Muscle of arm (tissue), 14 donors: ENCODE measurements around the gene ZC3HAV1L. TPM values are rescaled to one million over a fixed set of nuclear protein-coding genes. Genes with fewer than 3 reads are reported as not detected.
A peak's percentile ranks its signal among the peaks of the same experiment; 100 is the strongest.
"Not testable (repeated sequence)": the region's sequence is repeated elsewhere in the genome, so short reads cannot be mapped to it uniquely, and the experiment has no call there.

ENCODE experiments used
- DNase-seq: peaks from one replicate; pipeline ENCODE4 v3.0.0-alpha.2; 2013
- long read RNA-seq, 11 donors: transcript quantifications; one replicate each; lab custom pipeline, GENCODE V29; 2026
- polyA plus RNA-seq, 12 donors: library from polyadenylated mRNA; unstranded; fragments of 120-200 nt; gene quantifications; one replicate each; pipeline ENCODE4 v1.2.1, GENCODE V29; 2013; ENCODE audit not compliant: insufficient read length in 12 of 12

The ZC3HAV1L gene, protein sequence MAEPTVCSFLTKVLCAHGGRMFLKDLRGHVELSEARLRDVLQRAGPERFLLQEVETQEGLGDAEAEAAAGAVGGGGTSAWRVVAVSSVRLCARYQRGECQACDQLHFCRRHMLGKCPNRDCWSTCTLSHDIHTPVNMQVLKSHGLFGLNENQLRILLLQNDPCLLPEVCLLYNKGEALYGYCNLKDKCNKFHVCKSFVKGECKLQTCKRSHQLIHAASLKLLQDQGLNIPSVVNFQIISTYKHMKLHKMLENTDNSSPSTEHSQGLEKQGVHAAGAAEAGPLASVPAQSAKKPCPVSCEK
- 10 to 100 TPM in 11 of 12 donors, not detected in 1; 12.4 to 23.8 (median 17.2) TPM for polyA plus RNA-seq
- long read RNA-seq, donor 1, partial matches to known transcripts = 0 of 10 reads
- long read RNA-seq, donor 1, other reads (novel, unspliced or antisense) = 10 of 10 reads
- long read RNA-seq, donor 2, partial matches to known transcripts = 8 of 25 reads
- long read RNA-seq, donor 2, other reads (novel, unspliced or antisense) = 17 of 25 reads
- long read RNA-seq, donor 3, partial matches to known transcripts = 0 of 1 reads
- long read RNA-seq, donor 3, other reads (novel, unspliced or antisense) = 0 of 1 reads
- long read RNA-seq, donor 4 = 0 reads
- long read RNA-seq, donor 5, partial matches to known transcripts = 15 of 22 reads
- long read RNA-seq, donor 5, other reads (novel, unspliced or antisense) = 5 of 22 reads
- long read RNA-seq, donor 6, partial matches to known transcripts = 11 of 11 reads
- long read RNA-seq, donor 6, other reads (novel, unspliced or antisense) = 0 of 11 reads
- long read RNA-seq, donor 7, partial matches to known transcripts = 5 of 6 reads
- long read RNA-seq, donor 7, other reads (novel, unspliced or antisense) = 0 of 6 reads
- long read RNA-seq, donor 8, partial matches to known transcripts = 9 of 10 reads
- long read RNA-seq, donor 8, other reads (novel, unspliced or antisense) = 0 of 10 reads
- long read RNA-seq, donor 9, partial matches to known transcripts = 5 of 5 reads
- long read RNA-seq, donor 9, other reads (novel, unspliced or antisense) = 0 of 5 reads
- long read RNA-seq, donor 10, partial matches to known transcripts = 5 of 5 reads
- long read RNA-seq, donor 10, other reads (novel, unspliced or antisense) = 0 of 5 reads
- long read RNA-seq, donor 11, partial matches to known transcripts = 6 of 6 reads
- long read RNA-seq, donor 11, other reads (novel, unspliced or antisense) = 0 of 6 reads

DNA sequence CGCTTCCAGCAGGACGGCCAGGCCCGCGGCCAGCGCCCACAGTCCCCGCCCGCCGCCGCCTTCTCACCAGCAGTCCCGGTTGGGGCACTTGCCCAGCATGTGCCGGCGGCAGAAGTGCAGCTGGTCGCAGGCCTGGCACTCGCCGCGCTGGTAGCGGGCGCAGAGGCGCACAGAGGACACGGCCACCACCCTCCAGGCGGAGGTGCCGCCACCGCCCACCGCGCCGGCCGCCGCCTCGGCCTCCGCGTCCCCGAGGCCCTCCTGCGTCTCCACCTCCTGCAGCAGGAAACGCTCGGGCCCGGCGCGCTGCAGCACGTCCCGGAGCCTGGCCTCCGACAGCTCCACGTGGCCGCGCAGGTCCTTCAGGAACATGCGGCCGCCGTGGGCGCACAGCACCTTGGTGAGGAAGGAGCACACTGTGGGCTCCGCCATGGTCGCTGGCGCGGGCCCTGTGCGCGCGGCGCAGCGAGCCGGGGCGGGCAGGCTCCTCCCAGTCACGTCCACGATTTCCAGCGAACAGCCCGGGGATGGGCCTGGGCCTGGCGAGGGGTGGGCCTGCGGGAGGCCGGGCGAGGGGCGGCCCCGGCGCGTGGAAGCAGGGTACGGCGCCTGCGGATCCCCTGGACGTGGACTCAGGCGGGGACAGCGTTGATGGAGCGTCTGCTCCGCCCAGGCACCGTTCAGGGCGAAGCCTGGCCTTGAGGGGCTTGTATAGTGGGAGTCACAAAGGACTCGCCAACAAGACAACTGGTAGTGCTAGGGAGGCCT, at the start of gene ZC3HAV1L:
Gene ZC3HAV1L, minus strand, starts transcription at position 457 of the 768 bp plus-strand sequence. Its CDS starts 25 bp downstream, at position 432.
- DNase-seq = peak; percentile 84

DNA sequence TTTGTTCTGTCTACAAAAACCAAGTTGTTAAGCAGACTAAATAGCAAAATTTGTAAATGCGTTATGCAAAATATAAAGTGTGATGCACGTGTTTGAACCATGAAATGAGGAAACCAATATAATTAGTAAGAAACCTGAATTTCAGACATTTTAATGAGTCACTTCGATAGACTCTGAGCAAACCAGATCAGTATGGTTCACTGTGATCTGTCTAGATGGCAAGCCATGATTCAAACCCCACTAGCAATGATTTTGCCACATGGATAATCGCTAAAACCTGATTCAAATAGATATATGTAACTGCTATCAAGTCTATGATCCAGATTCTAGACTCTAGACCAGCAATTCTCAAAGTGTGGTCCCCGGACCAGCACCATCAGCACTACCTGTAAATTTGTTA, 48.9 kb upstream of the ZC3HAV1L start:
- no peak for DNase-seq

DNA sequence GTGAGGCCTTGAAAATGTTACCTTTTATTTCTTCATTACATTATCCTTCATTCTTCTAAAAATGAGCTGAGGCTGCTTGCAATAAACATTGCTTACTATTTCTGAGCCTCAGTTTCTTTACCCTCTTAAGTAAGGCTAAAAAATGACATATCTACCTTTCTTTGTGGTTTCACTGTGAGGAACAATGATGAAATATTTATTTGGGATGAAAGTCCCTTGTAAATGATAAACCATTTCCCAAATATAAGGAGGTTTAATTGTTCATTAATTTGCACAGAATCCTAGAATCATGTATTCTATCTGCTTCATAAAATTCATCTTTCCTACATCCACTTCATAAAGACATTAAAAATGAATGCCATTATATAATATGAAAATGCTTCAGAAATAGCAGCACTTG, 45.7 kb upstream of the ZC3HAV1L start:
- no peak for DNase-seq

DNA sequence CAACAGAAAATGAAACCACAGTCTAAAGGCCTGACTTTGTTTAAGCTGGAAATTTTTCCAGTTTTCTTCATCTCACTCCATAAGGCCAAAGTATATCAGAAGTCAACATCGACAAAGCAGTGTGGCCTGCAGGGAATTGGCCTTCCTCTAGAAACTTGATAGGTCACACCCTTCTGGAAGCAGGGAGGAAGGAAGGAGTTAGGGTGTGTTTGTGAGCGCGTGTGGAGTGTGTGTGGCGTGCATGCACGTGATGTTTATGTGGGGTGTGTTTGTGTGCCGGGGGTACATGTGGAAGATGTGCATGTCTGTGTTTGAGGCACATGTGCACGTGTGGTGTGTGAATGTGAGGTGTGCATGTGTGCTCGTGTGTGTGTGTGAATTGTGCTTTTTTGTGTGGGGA, 45.1 kb upstream of the ZC3HAV1L start:
- no peak for DNase-seq

DNA sequence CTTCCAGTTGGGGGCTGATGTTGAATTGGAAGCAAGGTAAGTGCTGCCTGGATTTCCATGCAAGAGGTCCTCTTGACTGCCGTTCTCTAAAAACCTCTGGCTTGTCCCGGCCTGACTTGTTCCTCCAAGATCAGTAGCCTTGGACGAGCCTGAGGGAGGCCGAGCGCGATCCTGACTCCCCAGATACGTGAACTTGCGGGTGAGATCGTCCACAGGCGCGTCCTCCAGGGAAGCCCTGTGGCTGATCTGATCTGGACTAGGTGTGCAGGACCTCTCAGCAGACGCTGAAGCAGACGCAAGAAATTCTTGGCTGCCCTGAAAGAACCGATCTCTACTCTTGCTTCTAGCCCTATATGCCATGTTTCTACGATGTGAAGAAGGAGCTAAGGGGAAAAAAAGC, 44.0 kb upstream of the ZC3HAV1L start:
- no peak for DNase-seq

DNA sequence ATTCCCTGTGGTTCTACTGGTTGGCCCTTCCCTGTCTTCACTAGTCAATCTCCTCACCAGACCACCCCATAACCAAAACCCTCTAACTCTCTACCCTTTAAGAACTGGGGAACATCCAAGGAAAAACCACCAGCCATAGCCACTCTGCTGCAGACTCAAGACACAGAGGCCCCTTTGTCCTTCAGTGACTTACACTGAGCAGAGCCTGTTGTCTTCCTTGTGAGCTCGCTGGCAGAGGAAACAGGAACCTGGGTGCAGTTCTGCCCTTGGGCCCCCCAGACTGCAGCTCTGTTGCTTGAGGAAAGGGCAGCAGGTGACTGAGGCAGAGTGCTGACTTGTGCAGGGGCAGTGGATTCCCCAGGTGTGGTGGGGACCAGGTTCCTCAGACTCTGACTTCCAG, 43.1 kb upstream of the ZC3HAV1L start:
- DNase-seq = no peak

DNA sequence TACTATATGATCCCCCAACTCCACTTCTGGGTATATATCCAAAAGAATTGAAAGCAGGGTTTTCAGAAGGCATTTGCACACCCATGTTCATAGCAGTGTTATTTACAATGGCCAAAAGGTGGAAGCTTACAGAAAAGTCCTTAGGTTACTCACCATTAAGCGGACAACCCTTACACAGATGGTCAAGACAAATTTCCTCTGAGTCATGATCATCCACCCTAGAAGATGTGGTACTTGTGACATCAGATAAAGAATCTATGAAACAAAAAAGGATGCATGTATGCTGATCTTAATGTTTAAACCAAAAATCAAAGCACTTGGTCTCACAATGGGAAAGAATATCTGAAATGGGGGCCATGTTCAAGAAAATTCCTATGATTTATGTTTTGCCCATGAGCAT, 42.6 kb upstream of the ZC3HAV1L start:
- DNase-seq = no peak

DNA sequence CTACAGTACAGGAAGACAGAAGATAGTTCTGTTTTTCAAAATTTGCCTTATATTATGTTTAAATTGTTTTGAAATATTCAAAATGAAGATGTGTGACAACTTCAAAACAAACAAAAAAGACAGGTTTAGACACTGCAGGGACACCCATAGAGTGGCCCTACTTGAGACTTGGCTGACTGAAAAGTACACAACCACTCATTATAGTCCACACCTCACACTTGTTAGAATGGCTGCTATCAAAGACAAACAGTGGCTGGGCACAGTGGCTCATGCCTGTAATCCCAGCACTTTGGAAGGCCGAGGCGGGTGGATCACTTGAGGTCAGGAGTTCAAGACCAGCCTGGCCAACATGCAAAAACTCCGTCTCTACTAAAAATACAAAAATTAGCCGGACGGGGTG, 41.9 kb upstream of the ZC3HAV1L start:
- DNase-seq = not testable (repeated sequence)

DNA sequence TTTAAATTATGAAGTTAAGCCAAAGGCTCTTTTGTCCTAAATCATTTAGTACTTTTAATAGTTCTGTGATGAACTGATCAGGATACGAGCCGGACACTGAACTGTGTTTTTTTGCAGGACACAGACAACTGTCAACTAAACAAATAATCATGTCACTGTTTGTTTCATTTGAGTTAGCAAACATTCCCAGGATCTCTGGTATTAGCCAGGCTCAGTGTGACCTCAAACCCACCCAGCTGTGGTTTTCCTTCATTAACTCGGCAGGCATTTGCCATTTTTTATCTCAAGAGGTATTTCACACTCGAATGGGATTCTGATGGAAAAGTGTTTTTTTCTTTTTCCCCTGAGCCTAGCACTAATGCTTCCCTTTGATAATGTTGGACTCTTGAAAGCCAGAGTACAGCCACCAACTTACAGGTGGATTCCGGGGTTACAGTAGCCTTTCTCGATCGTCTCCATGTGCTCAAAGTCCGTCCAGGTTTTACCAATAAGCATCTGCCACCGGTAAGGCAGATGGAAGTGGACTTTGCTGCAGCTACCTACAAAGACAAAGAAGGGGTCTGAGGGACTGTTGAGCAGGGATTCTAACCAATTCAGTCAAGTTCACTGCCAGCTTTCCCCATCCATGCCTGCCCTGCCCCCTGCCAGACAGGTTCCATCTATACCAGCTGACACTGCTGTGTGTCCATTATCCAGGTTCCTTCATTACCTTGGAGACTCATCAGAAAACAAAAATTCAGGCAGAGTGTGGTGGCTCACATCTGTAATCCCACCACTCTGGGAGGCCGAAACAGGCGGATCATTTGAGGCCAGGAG, 40.2 kb upstream of the ZC3HAV1L start:
- no peak for DNase-seq

DNA sequence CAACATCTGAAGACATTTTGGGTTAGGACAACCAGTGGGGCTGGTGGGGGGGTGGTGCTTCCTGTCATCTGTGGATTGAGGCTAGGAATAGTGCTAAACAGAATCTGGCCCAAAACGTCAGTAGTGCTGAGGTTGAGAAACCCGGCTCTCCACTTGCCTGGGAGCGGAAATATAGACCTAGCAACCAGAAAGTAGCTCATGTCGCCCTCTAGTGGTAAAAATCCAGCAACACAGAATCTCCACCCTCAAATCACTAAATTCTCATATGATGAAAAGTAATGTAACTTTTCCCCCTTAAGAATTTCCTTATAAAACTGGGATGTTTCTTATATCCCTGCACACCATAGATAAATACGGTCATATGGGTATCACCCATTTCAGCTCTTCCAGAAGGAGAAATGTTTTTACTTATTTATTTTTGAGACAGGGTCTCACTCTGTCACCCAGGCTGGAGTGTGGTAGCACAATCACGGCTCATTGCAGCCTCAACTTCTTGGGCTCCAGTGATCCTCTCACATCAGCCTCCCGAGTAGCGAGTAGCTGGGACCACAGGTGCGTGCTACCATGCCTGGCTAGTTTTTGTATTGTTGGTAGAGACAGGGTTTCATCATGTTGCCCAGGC, 39.3 kb upstream of the ZC3HAV1L start:
- peak; percentile 87 for DNase-seq

DNA sequence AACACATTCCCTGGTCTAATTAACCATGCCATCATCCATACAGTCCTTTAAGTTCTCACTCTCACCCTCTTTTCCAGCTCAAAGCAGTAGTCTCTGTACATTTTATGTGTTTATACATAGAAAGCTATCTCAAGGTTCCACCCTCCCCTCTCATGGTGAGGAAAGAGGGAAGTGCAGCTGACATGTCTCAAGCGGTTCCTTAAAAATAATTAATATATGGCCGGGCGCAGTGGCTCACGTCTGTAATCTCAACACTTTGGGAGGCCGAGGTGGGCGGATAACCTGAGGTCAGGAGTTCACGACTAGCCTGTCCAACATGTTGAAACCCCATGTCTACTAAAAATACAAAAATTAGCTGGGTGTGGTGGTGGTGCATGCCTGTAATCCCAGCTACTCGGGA, 37.0 kb upstream of the ZC3HAV1L start:
- no peak for DNase-seq

DNA sequence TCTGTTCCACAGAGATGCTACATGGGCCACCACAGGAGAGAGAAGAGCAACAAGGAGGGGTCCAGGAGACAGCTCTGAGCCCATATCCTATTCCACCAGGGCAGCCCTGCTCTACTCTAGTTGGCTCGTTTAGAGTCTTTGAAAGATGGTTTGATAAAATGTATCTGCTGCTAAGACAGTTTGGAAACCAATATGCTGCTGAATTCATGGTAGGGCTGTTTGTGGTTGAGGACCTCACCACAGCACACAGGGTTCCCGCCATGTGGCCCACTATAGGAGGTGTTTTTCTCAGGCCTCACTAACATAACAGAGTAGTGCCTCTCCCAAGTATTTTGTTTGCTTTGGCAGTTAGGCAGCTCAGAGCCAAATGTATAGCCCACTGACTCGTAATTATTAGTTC, 35.8 kb upstream of the ZC3HAV1L start:
- DNase-seq = no peak

DNA sequence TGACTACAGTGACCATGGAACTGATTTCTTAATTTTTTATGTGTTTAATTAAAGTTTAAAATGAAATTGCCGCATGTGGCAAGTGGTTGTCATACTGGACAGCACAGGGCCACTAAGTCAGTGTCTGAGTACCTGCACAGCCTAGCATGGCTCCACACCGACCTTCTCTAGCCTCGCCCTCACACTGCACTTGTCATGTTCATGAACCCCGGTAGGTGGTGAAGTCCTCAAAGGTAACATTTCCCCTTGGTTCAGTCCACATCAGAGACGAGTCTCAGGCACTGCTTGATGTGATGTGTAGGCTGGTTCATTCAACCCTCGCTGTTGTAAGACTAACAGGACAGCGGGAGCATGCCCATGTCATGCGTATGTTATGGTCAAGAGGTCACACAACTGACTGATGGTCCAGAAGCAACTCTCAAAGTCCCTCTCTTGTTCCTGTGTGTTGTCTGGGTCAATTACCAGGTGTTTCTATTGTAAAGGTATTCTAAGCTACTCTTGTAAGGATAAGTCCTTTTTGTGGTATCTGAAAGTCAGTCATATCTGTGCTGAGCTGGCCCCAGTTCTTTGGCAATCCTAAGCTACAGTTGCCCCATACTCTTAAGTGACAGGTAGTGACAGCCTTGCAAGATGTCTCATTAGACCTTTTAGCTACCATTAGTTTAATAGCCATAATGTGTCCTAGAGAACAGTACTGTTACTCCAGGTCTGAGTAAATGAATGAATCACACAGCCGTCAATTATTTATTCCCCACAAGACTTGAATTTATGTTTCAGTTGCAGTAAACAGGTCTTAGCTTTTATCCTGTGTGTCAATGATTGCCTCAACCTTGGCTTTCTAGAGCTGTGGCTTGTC, 32.9 kb upstream of the ZC3HAV1L start:
- DNase-seq = no peak

DNA sequence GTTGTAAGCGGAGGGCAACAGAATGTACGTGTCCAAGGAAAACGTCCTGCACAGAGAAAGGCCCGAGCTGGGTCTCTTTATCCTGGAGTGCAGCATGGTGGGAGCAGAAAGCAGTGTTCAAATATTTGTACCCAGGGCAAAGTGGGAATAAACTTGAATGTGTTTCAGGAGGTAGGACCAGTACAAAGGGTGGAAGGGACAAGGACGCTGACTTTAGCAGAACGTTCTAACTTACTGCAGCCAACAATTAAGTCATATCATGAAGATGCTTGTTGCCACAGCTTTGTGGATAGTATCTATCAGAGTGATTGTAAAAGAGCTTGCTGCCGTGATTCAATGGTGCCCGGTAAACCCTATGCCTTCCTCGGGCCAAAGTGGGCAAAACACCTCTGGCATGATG, 30.5 kb upstream of the ZC3HAV1L start:
- no peak for DNase-seq

DNA sequence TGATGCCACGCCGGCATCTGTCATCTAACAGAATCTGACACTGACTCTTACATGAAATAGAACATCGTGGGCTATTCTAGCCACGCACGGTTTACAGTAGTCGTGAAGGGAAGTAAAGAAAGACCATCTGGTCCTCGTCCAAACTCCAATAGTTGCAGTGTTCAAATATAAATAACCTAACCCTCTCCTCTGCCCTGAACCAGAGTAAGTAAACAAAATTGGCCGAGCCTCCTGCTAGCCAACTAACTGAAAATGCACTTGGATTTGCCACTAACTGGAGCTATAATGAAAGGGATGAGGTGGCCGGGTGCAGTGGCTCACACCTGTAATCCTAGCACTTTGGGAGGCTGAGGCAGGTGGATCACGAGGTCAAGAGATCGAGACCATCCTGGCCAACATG, 29.5 kb upstream of the ZC3HAV1L start:
- no peak for DNase-seq

DNA sequence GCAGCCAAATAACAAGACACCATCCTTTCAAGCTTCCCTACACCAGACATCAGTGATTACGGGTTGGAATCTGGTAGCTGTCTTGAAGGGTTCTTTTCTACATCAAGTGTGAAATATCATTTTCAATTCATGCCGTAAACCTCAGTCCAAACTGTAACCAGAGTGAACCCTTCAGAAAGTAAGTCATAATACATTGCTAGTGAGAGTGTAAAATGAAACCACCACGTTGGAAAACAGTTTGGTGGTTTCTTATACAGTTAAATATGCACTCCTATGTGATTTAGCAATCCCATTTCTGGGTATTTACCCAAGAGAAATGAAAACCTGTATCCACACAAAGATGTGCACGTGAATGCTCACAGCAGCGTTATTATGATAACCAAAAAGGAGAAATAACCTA, 25.6 kb upstream of the ZC3HAV1L start:
- DNase-seq = no peak

DNA sequence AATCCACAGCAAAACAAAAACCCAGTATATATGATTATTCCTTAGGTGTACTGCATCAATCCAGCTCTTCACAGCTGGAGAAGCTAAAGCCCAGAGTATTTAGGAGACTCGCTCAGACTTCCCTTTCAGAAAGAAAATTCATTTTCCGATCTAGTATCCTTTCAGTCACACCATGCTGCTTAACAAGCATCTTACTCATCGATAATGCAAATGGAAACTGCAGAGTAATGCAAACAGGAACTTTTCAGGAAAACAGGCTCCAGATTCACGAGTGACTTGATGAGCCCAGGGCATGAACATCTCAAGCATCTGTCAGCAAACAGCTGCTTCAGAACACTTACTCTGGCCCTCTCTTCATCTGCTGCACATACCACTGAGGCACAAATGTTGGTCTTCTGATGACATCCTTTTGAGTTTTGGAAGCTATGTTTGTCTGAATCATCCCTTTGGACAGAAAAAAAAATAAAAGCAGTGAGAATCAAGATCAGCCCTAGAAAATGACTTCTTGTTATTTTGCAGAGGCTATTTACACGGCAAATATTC, 24.9 kb upstream of the ZC3HAV1L start:
- DNase-seq = no peak

DNA sequence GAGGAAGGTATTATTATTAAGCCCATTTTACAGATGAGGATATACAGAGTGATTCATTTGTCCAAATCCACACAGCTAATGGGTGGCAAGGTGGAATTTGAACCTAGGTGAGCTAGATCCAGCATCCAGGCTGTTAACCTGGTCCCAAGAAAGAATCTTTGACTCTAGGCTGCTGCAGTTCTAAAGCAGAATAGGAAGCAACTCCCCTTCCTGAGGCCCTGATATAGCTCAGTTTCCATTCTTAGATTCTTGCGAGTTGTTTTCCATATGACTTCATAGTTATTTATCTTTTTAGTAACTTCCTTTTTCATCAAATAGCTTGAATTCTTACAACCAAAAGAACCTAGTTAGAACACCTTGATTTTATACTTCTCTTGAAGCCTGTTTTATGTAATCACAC, 24.1 kb upstream of the ZC3HAV1L start:
- no peak for DNase-seq

DNA sequence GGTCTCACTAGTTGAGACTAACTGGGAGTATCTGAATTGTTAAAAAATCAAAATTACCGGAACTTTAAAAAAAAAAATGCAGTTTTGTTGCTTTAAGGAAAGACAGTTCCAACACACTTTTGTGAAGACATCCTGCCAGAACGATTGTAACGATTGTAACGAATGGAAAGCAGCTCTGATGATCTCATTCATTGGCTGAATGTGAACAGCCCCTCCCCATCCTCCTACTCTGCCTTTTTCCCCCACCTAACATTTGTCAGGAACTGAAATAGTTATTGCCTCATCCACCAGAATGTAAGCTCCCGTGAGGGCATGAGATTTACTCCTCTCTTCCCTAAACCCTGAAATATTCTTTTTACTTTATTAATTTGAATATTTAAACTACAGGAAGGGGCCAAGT, 23.1 kb upstream of the ZC3HAV1L start:
- peak; percentile 85 for DNase-seq
